Esophagus squamous epithelium (tissue), 4 donors: ENCODE measurements around the gene RALGAPA1.

Experiments
- POLR2A ChIP-seq, 4 donors: fragments of 450-650 bp; IDR thresholded peaks; one replicate each; pipeline ENCODE4 v1.6.1; 2017; ENCODE audit warnings: antibody characterized with exemption in 4 of 4, mild to moderate bottlenecking in 4 of 4, moderate library complexity in 3 of 4
- TF ChIP-seq, protein P1 (sequence below), 6 experiments: fragments of 450-650 bp in 4 of 6; fragments of 200-600 bp in 2 of 6; sonication (generic) in 2 of 6; IDR thresholded peaks; one replicate each; pipeline ENCODE4 v1.5.1; 2016 to 2019; ENCODE audit warnings: antibody characterized with exemption in 6 of 6, mild to moderate bottlenecking in 4 of 6, moderate library complexity in 4 of 6

DNA sequence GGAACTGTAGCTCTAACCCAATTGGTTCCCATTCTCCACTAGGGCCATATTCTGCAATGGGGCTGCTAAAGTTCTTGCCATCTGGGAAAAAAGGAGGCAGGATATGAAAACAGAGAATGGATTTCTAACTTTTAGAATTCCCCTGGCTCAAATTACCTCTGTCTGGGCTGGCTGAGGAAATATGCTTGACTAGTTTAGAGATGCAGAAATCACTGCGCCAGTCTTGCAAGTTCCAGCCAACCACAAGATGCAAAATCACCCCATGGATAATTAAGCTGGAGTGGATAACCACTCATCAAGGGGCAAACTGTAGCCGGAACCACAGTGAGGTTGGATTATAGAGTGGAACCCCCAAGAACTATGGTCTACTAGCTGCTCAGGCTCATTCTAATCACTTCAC is 126.3 kb downstream of the RALGAPA1 start:
- no peak for TF ChIP-seq POLR2A (IDR thresholded peaks at IDR 0.05)
- TF ChIP-seq, protein P1, sequence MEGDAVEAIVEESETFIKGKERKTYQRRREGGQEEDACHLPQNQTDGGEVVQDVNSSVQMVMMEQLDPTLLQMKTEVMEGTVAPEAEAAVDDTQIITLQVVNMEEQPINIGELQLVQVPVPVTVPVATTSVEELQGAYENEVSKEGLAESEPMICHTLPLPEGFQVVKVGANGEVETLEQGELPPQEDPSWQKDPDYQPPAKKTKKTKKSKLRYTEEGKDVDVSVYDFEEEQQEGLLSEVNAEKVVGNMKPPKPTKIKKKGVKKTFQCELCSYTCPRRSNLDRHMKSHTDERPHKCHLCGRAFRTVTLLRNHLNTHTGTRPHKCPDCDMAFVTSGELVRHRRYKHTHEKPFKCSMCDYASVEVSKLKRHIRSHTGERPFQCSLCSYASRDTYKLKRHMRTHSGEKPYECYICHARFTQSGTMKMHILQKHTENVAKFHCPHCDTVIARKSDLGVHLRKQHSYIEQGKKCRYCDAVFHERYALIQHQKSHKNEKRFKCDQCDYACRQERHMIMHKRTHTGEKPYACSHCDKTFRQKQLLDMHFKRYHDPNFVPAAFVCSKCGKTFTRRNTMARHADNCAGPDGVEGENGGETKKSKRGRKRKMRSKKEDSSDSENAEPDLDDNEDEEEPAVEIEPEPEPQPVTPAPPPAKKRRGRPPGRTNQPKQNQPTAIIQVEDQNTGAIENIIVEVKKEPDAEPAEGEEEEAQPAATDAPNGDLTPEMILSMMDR (IDR thresholded peaks at IDR 0.05): no peak
